ENCODE results near the gene FGD3.

DNA sequence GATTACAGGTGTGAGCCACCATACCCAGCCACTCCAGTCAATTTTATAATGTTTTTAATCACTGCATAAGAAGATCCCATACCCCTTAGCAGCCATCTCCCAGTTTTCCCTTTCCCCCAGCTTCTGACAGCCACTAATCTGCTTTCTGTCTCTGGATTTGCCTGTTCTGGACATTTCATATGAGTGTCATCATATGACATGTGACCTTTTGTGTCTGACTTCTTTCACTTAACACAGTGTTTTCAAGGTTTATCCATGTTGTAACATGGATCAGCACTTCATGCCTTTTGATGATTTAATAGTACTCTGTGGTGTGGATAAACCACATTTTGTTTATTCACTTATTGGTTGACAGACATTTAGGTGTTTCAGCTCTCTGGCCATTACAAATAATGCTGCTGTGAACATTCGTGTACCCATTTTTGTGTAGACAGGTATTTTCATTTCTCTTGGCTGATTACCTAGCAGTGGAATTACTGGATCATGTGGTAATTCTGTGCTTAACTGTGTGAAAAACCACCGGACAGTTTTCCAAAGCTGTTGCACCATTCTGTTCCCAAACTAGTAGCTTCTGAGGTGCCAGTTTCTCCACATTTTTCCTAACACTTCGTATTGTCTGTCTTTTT, 119.8 kb downstream of the FGD3 start:
- TF ChIP-seq SUZ12 (IDR thresholded peaks at IDR 0.05) (no peak), SP1 (IDR thresholded peaks at IDR 0.05) (no peak)

Data from HEK293T (cell line).